OCI-LY7 (cell line): ENCODE data around the gene VDR. TPM values are rescaled to one million over a fixed set of nuclear protein-coding genes. Genes with fewer than 3 reads are reported as not detected.

Source experiments
- BruUV-seq: library from RNA; stranded (reverse); fragments of 400-500 nt; replicated peaks from 2 replicates; lab custom pipeline; 2021; lab: Mats Ljungman, UMichigan
- CTCF ChIA-PET: fragments of 300-600 bp; sonication (Branson Sonifier 250); formaldehyde crosslinking; loops from one replicate; lab custom pipeline; 2022; ENCODE audit warnings: antibody characterized with exemption; ENCODE audit not compliant: unreplicated experiment; lab: Charles Lee
- POLR2A ChIA-PET: fragments of 300-600 bp; sonication (Branson Sonifier 250); formaldehyde crosslinking; loops from one replicate; lab custom pipeline; 2022; ENCODE audit warnings: antibody characterized with exemption; lab: Charles Lee
- DNase-seq: peaks from one replicate; pipeline ENCODE4 v3.0.0-alpha.2; 2015; ENCODE audit warnings: low spot score
- H2AFZ ChIP-seq: fragments of 200-600 bp; sonication (generic), shearing (Covaris generic); 2 replicates; pipeline ENCODE4 v1.6.1; 2014; ENCODE audit warnings: mild to moderate bottlenecking, antibody characterized with exemption, low read length, moderate library complexity
- H3K27ac ChIP-seq: fragments of 200-600 bp; sonication (generic); 2 replicates; pipeline ENCODE4 v1.5.1; 2014; ENCODE audit warnings: mixed run types, low read depth, mild to moderate bottlenecking, moderate library complexity, low read length, inconsistent platforms; ENCODE audit not compliant: poor library complexity, severe bottlenecking
- H3K36me3 ChIP-seq: fragments of 200-600 bp; sonication (generic); 2 replicates; pipeline ENCODE4 v1.6.1; 2014; ENCODE audit warnings: mild to moderate bottlenecking, antibody characterized with exemption, low read length, moderate library complexity, mixed read lengths; ENCODE audit not compliant: insufficient read depth
- H3K4me1 ChIP-seq: fragments of 200-600 bp; sonication (generic); 2 replicates; pipeline ENCODE4 v1.5.1; 2014; ENCODE audit warnings: mild to moderate bottlenecking, low read length; ENCODE audit not compliant: insufficient read depth, poor library complexity, severe bottlenecking
- H3K4me2 ChIP-seq: fragments of 200-600 bp; sonication (generic); 2 replicates; pipeline ENCODE4 v1.6.1; 2014; ENCODE audit warnings: mild to moderate bottlenecking, low read length
- H3K4me3 ChIP-seq: fragments of 200-600 bp; sonication (generic); 2 replicates; pipeline ENCODE4 v1.5.1; 2014; ENCODE audit warnings: mild to moderate bottlenecking, low read depth, low read length; ENCODE audit not compliant: poor library complexity, severe bottlenecking
- H3K79me2 ChIP-seq: fragments of 200-600 bp; sonication (generic); 2 replicates; pipeline ENCODE4 v1.6.1; 2016; ENCODE audit warnings: low read depth, mild to moderate bottlenecking, low read length, moderate library complexity, mixed read lengths; ENCODE audit not compliant: insufficient read depth
- H3K9me2 ChIP-seq: fragments of 200-600 bp; sonication (generic); 2 replicates; pipeline ENCODE4 v1.6.1; 2016; ENCODE audit warnings: mild to moderate bottlenecking, low read length, mixed read lengths; ENCODE audit not compliant: insufficient read depth
- H3K9me3 ChIP-seq: fragments of 200-600 bp; sonication (generic); 2 replicates; pipeline ENCODE4 v1.6.1; 2014; ENCODE audit warnings: mild to moderate bottlenecking, mixed run types, low read length, mixed read lengths
- H4K20me1 ChIP-seq: fragments of 200-600 bp; sonication (generic); 2 replicates; pipeline ENCODE4 v1.6.1; 2014; ENCODE audit warnings: mild to moderate bottlenecking, antibody characterized with exemption, low read length, moderate library complexity, mixed read lengths; ENCODE audit not compliant: insufficient read depth
- CTCF ChIP-seq: fragments of 200-600 bp; sonication (generic); conservative IDR thresholded peaks from 2 replicates; pipeline ENCODE4 v1.5.1; 2014; ENCODE audit warnings: mild to moderate bottlenecking, antibody characterized with exemption, low read length, moderate library complexity, mixed read lengths
- EZH2phosphoT487 ChIP-seq: fragments of 200-600 bp; sonication (generic); IDR thresholded peaks from 2 replicates; pipeline ENCODE4 v1.6.1; 2018; ENCODE audit warnings: low read depth, borderline replicate concordance, mild to moderate bottlenecking, mixed run types, antibody characterized with exemption, low read length, moderate library complexity, mixed read lengths
- intact Hi-C: fragments of 100-400 bp; cut with micrococcal nuclease; formaldehyde crosslinking; loops from one replicate; pipeline ENCODE4 v1.10.0; 2022; ENCODE audit not compliant: unreplicated experiment
- total RNA-seq, 2 experiments: library from RNA; depleted of rRNA in 1 of 2; stranded (reverse); fragments of >200 nt in 1 of 2; shearing (Covaris generic) in 1 of 2; gene quantifications; 2 replicates each; pipeline ENCODE4 v1.2.3, GENCODE V29; 2014 to 2022

The VDR gene
- total RNA-seq, 2 experiments from 2014 or later, result 1.9 to 5.4 TPM

DNA sequence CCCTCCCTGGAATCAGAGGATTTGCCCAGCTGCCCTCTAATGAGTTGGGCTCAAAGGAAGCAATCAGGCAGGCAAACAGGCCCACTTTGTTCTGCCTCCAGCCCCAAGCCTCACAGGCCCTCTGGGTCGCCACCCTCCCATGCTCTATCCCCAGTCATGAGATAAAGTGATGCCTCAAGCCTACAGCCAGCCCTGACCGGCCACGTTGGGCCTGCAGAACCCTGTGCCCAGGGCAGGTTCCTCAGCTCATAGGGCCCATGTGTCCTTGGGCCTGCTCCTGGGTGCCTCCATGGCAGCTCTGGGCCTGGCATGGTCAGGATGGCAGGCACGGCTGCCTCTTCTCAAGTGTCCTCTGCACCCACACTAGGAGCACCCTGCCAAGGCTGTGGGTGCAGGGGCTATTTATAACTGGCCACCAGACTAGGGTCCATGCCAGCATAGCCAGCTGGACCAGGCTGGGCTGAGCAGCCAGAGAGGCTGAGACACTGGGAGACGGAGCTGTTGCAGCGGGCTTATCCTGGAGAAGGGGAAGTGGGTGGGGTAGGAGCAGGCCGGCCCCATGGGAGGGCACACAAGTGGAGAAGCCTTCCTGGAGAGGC, 105.3 kb downstream of the VDR start:
- no peak for TF ChIP-seq EZH2phosphoT487
- no peak for TF ChIP-seq CTCF
- Histone ChIP-seq H2AFZ (no peak overlapping the region), H3K4me1 (peaks cover 30% of the 10 kb centered on the region), H3K9me2 (no peaks in the 10 kb centered on the region), H4K20me1 (0 out of 2 replicates have a peak, but pooled peaks cover 7% of the 10 kb centered on the region), H3K79me2 (no peaks in the 10 kb centered on the region), H3K27ac (no peak overlapping the region), H3K4me3 (no peak overlapping the region), H3K36me3 (peaks cover 42% of the 10 kb centered on the region), H3K9me3 (no peaks in the 10 kb centered on the region), H3K4me2 (no peak overlapping the region)
- intact Hi-C loops, result no loop called here
- CTCF ChIA-PET, result interaction anchor here (1.3 to 3.5 kb wide), 3 partner anchors 18 to 39 kb away, joined by 3 to 28 read pairs (median 17); no protein-coding TSS in a partner anchor
- BruUV-seq, result no TSS peak
- POLR2A ChIA-PET, result interaction anchor here (1.2 kb wide), 1 partner anchor 39 kb away, joined by 3 read pairs; no protein-coding TSS in a partner anchor
- no peak for DNase-seq

GRCh38 chr12:47798382-47798948, 106.3 kb downstream of the VDR start:
- POLR2A ChIA-PET, result interaction anchor here (1.0 to 2.4 kb wide), 3 partner anchors 10 to 86 kb away, joined by 3 to 8 read pairs (median 4); no protein-coding TSS in a partner anchor

More at GRCh38 chr12:47798382-47798948, 106.3 kb downstream of the VDR start:
- Histone ChIP-seq H3K4me1 (peaks cover 20% of the 10 kb centered on the region), H3K9me2 (no peaks in the 10 kb centered on the region), H2AFZ (no peak overlapping the region), H3K4me3 (no peak overlapping the region), H4K20me1 (0 out of 2 replicates have a peak, but pooled peaks cover 7% of the 10 kb centered on the region), H3K9me3 (no peaks in the 10 kb centered on the region), H3K4me2 (no peak overlapping the region), H3K27ac (no peak overlapping the region), H3K79me2 (no peaks in the 10 kb centered on the region), H3K36me3 (peaks cover 43% of the 10 kb centered on the region)
- intact Hi-C loops, result no loop called here
- CTCF ChIA-PET, result interaction anchor here (1.1 to 3.5 kb wide), 5 partner anchors 9 to 40 kb away, joined by 5 to 28 read pairs (median 10); no protein-coding TSS in a partner anchor
- no peak for TF ChIP-seq CTCF
- TF ChIP-seq EZH2phosphoT487, result no peak
- DNase-seq, result no peak
- BruUV-seq, result no TSS peak
